Endometrial microvascular endothelial cells (primary cell): Measurements from ENCODE around the gene TMBIM1. TPM values are rescaled to one million over a fixed set of nuclear protein-coding genes. Genes with fewer than 3 reads are reported as not detected.

Experiments
- in situ Hi-C: cut with HindIII; loops from 2 replicates; pipeline ENCODE4 v1.10.0; 2017; ENCODE audit warnings: low sequenced_read_pairs, low pct_unique_long_range_greater_than_20kb; ENCODE audit errors: inconsistent ontology term
- total RNA-seq: library from RNA; depleted of rRNA; stranded (reverse); fragments of >200 nt; gene quantifications from one replicate; pipeline ENCODE4 v1.2.3, GENCODE V29; 2015; ENCODE audit errors: inconsistent ontology term

Gene TMBIM1
- total RNA-seq, result 106 TPM

GRCh38 chr2:218292048-218293014 is at the start of gene TMBIM1:
TSS of gene TMBIM1 (minus strand) at chr2:218292503. CDS start at chr2:218282141, 10,362 bp downstream.
- in situ Hi-C loops, result loop anchor here (10.0 kb wide), 1 partner anchor 272 kb away; the partner anchor contains the start of genes CNOT9 and USP37

GRCh38 chr2:218341381-218341780 is 49.1 kb upstream of the TMBIM1 start:
- in situ Hi-C loops, result no loop called here

GRCh38 chr2:218340656-218341055 is 48.4 kb upstream of the TMBIM1 start:
- in situ Hi-C loops, result no loop called here

- in situ Hi-C loops, result no loop called here
Observed at GRCh38 chr2:218334531-218334930, 42.2 kb upstream of the TMBIM1 start.

- in situ Hi-C loops, result no loop called here
Observed at GRCh38 chr2:218332920-218333645, 40.8 kb upstream of the TMBIM1 start.

- in situ Hi-C loops, result no loop called here
Observed at GRCh38 chr2:218332288-218332687, 40.0 kb upstream of the TMBIM1 start.

- in situ Hi-C loops, result no loop called here
Observed at GRCh38 chr2:218331745-218332144, 39.4 kb upstream of the TMBIM1 start.

- in situ Hi-C loops, result no loop called here
Observed at GRCh38 chr2:218329826-218330593, 37.7 kb upstream of the TMBIM1 start.

- in situ Hi-C loops, result no loop called here
Observed at GRCh38 chr2:218329027-218329825, 36.9 kb upstream of the TMBIM1 start.

- in situ Hi-C loops, result no loop called here
Observed at GRCh38 chr2:218328294-218328693, 36.0 kb upstream of the TMBIM1 start.

GRCh38 chr2:218327451-218328210 is 35.3 kb upstream of the TMBIM1 start:
- in situ Hi-C loops, result no loop called here

GRCh38 chr2:218326315-218326714 is 34.0 kb upstream of the TMBIM1 start:
- in situ Hi-C loops, result no loop called here

- in situ Hi-C loops, result no loop called here
Observed at GRCh38 chr2:218325566-218326160, 33.4 kb upstream of the TMBIM1 start.

GRCh38 chr2:218323526-218324472 is 31.5 kb upstream of the TMBIM1 start:
- in situ Hi-C loops, result no loop called here

- in situ Hi-C loops, result no loop called here
Observed at GRCh38 chr2:218322768-218323525, 30.6 kb upstream of the TMBIM1 start.
